Panc1 (cell line): ENCODE data around the gene HM13. TPM values are rescaled to one million over a fixed set of nuclear protein-coding genes. Genes with fewer than 3 reads are reported as not detected.
A peak's percentile ranks its signal among the peaks of the same experiment; 100 is the strongest.

Experiments
- ATAC-seq: fragments of 200-7000 bp; cut with Tn5 transposase; 2 replicates; pipeline ENCODE4 v1.9.1; 2020; ENCODE audit warnings: mild to moderate bottlenecking, moderate library complexity
- BruUV-seq: library from RNA; stranded (reverse); fragments of 400-500 nt; replicated peaks from 2 replicates; lab custom pipeline; 2021; lab: Mats Ljungman, UMichigan
- CTCF ChIA-PET: fragments of 300-600 bp; sonication (Branson Sonifier 250); formaldehyde crosslinking; loops from one replicate; lab custom pipeline; 2022; ENCODE audit warnings: antibody characterized with exemption; lab: Charles Lee
- POLR2A ChIA-PET: fragments of 300-600 bp; sonication (Branson Sonifier 250); formaldehyde crosslinking; loops from one replicate; lab custom pipeline; 2022; ENCODE audit warnings: antibody characterized with exemption; lab: Charles Lee
- DNase-seq: peaks from one replicate; pipeline ENCODE4 v3.0.0-alpha.2; 2010; ENCODE audit warnings: low read depth, low spot score
- H3K27ac ChIP-seq: 2 replicates; pipeline ENCODE4 v1.5.1; 2011; ENCODE audit warnings: mild to moderate bottlenecking, low read length, inconsistent platforms
- H3K27me3 ChIP-seq: fragments of 200-500 bp; sonication (Bioruptor generic); 2 replicates; pipeline ENCODE4 v1.6.0; 2014; ENCODE audit warnings: low read length, inconsistent platforms; ENCODE audit not compliant: control insufficient read depth, insufficient read depth
- H3K36me3 ChIP-seq: fragments of 200-500 bp; sonication (Bioruptor generic); 2 replicates; pipeline ENCODE4 v1.5.1; 2014; ENCODE audit warnings: inconsistent platforms, mild to moderate bottlenecking, low read length, moderate library complexity; ENCODE audit not compliant: control insufficient read depth, insufficient read depth
- H3K4me1 ChIP-seq: 2 replicates; pipeline ENCODE4 v1.5.1; 2011; ENCODE audit warnings: inconsistent platforms, mild to moderate bottlenecking, low read length, moderate library complexity; ENCODE audit not compliant: control insufficient read depth, insufficient read depth
- H3K4me3 ChIP-seq, 2 experiments: 2 replicates each; pipeline ENCODE4 v1.5.1; 2011 to 2012; ENCODE audit warnings: low read depth in 2 of 2, low read length in 2 of 2, mild to moderate bottlenecking in 2 of 2, inconsistent platforms in 1 of 2, moderate library complexity in 1 of 2
- H3K9me3 ChIP-seq: fragments of 200-500 bp; sonication (Bioruptor generic); 2 replicates; pipeline ENCODE4 v1.5.1; 2014; ENCODE audit warnings: low read depth, mild to moderate bottlenecking, inconsistent platforms, low read length, moderate library complexity; ENCODE audit not compliant: control insufficient read depth, insufficient read depth
- POLR2AphosphoS5 ChIP-seq: IDR thresholded peaks from 2 replicates; pipeline ENCODE4 v1.6.1; 2012; ENCODE audit warnings: mild to moderate bottlenecking, low read depth, low read length, moderate library complexity
- SIN3A ChIP-seq: IDR thresholded peaks from 2 replicates; pipeline ENCODE4 v1.6.1; 2012; ENCODE audit warnings: low read depth, mild to moderate bottlenecking, low read length, moderate library complexity, borderline replicate concordance; ENCODE audit not compliant: insufficient read depth
- TCF7L2 ChIP-seq: IDR thresholded peaks from 2 replicates; pipeline ENCODE4 v1.6.1; 2011; ENCODE audit warnings: mild to moderate bottlenecking, low read depth, low read length, inconsistent platforms
- in situ Hi-C: cut with HindIII; loops from 2 replicates; pipeline ENCODE4 v1.10.0; 2016; ENCODE audit warnings: low sequenced_read_pairs, low pct_unique_long_range_greater_than_20kb
- intact Hi-C: fragments of 100-400 bp; cut with micrococcal nuclease; formaldehyde crosslinking; loops from one replicate; pipeline ENCODE4 v1.10.0; 2022; ENCODE audit not compliant: unreplicated experiment
- total RNA-seq: library from RNA; stranded (reverse); gene quantifications from one replicate; pipeline ENCODE4 v1.2.1, GENCODE V29; 2021; ENCODE audit not compliant: unreplicated experiment
- TF ChIP-seq, protein P1 (sequence below): fragments of 450-650 bp; IDR thresholded peaks from 2 replicates; pipeline ENCODE4 v1.5.1; 2017; ENCODE audit warnings: mild to moderate bottlenecking
- TF ChIP-seq, protein P2 (sequence below), 2 experiments: IDR thresholded peaks; 2 replicates each; pipeline ENCODE4 v1.6.1; 2011 to 2012; ENCODE audit warnings: low read depth in 2 of 2, control low read depth in 1 of 2, low read length in 1 of 2, mild to moderate bottlenecking in 1 of 2, moderate library complexity in 1 of 2; ENCODE audit not compliant: insufficient read depth in 1 of 2

Gene HM13
- total RNA-seq, 1 experiment from 2014 or later, result 337 TPM

DNA sequence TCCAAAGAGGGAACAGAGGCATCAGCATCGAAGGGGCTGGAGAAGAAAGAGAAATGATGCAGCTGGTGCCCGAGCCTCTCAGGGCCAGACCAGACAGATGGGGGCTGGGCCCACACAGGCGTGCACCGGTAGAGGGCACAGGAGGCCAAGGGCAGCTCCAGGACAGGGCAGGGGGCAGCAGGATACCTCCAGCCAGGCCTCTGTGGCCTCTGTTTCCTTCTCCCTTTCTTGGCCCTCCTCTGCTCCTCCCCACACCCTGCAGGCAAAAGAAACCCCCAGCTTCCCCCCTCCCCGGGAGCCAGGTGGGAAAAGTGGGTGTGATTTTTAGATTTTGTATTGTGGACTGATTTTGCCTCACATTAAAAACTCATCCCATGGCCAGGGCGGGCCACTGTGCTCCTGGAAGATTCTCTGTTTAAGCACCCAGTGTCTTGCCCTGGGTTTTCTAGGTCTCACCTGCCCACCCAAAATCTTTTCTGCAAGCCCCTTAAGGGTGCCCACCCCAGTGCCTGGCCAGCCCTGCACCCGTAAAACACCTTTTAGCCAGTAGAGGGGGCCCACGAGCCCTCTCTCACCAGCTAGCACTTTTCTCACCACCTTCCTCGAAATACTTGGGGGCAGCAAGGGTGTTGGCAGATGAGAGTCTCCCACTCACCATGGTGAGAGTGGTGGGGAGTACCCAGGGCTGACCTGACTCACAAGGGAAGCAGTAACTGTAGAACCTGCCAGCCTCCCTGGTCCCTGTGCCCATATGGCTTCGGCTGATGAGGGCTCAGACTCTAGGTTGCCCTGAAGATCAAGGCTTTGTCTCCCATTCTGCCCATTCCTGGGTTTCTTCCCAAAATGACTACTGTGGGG is 55.1 kb downstream of the HM13 start:
- Histone ChIP-seq H3K27ac (peak overlapping the region; percentile 88), H3K4me3 (no peak overlapping the region), H3K36me3 (peaks cover 4% of the 10 kb centered on the region; the same call in 1 of the 2 replicates), H3K27me3 (no peaks in the 10 kb centered on the region), H3K9me3 (no peaks in the 10 kb centered on the region), H3K4me1 (peaks cover 79% of the 10 kb centered on the region)
- intact Hi-C loops, result loop anchor here (1.0 kb wide), 1 partner anchor 43 kb away; no protein-coding TSS in a partner anchor
- DNase-seq (no peak), ATAC-seq (peak; percentile 50)
- TF ChIP-seq, protein P1, sequence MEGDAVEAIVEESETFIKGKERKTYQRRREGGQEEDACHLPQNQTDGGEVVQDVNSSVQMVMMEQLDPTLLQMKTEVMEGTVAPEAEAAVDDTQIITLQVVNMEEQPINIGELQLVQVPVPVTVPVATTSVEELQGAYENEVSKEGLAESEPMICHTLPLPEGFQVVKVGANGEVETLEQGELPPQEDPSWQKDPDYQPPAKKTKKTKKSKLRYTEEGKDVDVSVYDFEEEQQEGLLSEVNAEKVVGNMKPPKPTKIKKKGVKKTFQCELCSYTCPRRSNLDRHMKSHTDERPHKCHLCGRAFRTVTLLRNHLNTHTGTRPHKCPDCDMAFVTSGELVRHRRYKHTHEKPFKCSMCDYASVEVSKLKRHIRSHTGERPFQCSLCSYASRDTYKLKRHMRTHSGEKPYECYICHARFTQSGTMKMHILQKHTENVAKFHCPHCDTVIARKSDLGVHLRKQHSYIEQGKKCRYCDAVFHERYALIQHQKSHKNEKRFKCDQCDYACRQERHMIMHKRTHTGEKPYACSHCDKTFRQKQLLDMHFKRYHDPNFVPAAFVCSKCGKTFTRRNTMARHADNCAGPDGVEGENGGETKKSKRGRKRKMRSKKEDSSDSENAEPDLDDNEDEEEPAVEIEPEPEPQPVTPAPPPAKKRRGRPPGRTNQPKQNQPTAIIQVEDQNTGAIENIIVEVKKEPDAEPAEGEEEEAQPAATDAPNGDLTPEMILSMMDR, result peak; percentile 100
- TF ChIP-seq POLR2AphosphoS5, result peak; percentile 15; the same call in 1 of the 2 replicates
- TF ChIP-seq, protein P2, sequence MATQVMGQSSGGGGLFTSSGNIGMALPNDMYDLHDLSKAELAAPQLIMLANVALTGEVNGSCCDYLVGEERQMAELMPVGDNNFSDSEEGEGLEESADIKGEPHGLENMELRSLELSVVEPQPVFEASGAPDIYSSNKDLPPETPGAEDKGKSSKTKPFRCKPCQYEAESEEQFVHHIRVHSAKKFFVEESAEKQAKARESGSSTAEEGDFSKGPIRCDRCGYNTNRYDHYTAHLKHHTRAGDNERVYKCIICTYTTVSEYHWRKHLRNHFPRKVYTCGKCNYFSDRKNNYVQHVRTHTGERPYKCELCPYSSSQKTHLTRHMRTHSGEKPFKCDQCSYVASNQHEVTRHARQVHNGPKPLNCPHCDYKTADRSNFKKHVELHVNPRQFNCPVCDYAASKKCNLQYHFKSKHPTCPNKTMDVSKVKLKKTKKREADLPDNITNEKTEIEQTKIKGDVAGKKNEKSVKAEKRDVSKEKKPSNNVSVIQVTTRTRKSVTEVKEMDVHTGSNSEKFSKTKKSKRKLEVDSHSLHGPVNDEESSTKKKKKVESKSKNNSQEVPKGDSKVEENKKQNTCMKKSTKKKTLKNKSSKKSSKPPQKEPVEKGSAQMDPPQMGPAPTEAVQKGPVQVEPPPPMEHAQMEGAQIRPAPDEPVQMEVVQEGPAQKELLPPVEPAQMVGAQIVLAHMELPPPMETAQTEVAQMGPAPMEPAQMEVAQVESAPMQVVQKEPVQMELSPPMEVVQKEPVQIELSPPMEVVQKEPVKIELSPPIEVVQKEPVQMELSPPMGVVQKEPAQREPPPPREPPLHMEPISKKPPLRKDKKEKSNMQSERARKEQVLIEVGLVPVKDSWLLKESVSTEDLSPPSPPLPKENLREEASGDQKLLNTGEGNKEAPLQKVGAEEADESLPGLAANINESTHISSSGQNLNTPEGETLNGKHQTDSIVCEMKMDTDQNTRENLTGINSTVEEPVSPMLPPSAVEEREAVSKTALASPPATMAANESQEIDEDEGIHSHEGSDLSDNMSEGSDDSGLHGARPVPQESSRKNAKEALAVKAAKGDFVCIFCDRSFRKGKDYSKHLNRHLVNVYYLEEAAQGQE (IDR thresholded peaks at IDR 0.05; ENCODE audit: insufficient read depth in 1 of 2, low read depth in 2 of 2, low read length in 1 of 2), result no peak
- 0 out of 2 replicates have a peak, but pooled peaks have one; percentile 27 for TF ChIP-seq SIN3A
- 0 out of 2 replicates have a peak, but pooled peaks have one; percentile 18 for TF ChIP-seq TCF7L2
- POLR2A ChIA-PET, result interaction anchor here (0.6 to 2.4 kb wide), 8 partner anchors 15 to 267 kb away, joined by 3 to 22 read pairs (median 6); partner anchors contain the start of gene ID1
- in situ Hi-C loops, result loop anchor here (10.0 kb wide), 1 partner anchor 55 kb away; no protein-coding TSS in a partner anchor
- BruUV-seq, result no TSS peak
- CTCF ChIA-PET, result interaction anchor here (0.6 to 10.8 kb wide), 17 partner anchors 10 to 484 kb away, joined by 3 to 298 read pairs (median 6); partner anchors contain the start of gene ID1

DNA sequence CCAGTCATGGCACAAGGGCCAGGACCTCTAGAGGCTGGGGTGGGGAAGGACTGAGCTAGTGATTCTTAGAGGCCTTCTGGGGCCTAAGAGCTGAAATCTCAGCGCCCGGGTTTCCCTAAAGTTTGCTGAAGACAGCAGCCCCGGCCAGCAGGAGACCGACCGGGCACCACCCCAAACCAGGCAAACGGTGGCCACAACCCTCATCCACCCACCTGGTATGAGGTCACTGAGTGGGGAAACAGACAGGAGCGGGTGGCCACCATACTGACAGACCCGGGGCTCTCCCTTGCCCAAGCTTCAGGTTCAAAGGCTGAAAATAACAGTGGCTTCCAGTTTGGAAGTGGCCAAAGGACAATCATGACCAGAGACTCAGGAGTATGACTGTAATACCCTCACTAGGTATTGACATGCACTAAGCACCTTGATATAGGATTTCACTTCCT is 55.8 kb downstream of the HM13 start:
- peaks cover 4% of the 10 kb centered on the region; the same call in 1 of the 2 replicates for H3K36me3 ChIP-seq
- intact Hi-C loops (loop anchor here (1.0 kb wide), 1 partner anchor 42 kb away; no protein-coding TSS in a partner anchor), in situ Hi-C loops (no loop called here)
- 0 out of 2 replicates have a peak, but pooled peaks have one; percentile 21 for TF ChIP-seq TCF7L2
- no peak; the same call in 1 of the 2 replicates for TF ChIP-seq POLR2AphosphoS5
- ATAC-seq (no peak), DNase-seq (no peak)
- H3K4me1 ChIP-seq, result peaks cover 81% of the 10 kb centered on the region
- H3K27ac ChIP-seq, result peak overlapping the region; percentile 88
- no peak overlapping the region for H3K4me3 ChIP-seq
- ChIA-PET CTCF (interaction anchor here (0.6 to 10.8 kb wide), 9 partner anchors 11 to 484 kb away, joined by 3 to 298 read pairs (median 9); partner anchors contain the start of gene ID1), POLR2A (interaction anchor here (0.6 to 2.4 kb wide), 8 partner anchors 10 to 267 kb away, joined by 3 to 16 read pairs (median 6); partner anchors contain the start of gene ID1)
- BruUV-seq, result no TSS peak
- no peaks in the 10 kb centered on the region for H3K9me3 ChIP-seq
- H3K27me3 ChIP-seq, result no peaks in the 10 kb centered on the region
